ENCODE results near the gene TMEM88.
"Not testable (repeated sequence)": the region's sequence is repeated elsewhere in the genome, so short reads cannot be mapped to it uniquely, and the experiment has no call there.

TMEM88 gene, protein sequence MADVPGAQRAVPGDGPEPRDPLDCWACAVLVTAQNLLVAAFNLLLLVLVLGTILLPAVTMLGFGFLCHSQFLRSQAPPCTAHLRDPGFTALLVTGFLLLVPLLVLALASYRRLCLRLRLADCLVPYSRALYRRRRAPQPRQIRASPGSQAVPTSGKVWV

DNA sequence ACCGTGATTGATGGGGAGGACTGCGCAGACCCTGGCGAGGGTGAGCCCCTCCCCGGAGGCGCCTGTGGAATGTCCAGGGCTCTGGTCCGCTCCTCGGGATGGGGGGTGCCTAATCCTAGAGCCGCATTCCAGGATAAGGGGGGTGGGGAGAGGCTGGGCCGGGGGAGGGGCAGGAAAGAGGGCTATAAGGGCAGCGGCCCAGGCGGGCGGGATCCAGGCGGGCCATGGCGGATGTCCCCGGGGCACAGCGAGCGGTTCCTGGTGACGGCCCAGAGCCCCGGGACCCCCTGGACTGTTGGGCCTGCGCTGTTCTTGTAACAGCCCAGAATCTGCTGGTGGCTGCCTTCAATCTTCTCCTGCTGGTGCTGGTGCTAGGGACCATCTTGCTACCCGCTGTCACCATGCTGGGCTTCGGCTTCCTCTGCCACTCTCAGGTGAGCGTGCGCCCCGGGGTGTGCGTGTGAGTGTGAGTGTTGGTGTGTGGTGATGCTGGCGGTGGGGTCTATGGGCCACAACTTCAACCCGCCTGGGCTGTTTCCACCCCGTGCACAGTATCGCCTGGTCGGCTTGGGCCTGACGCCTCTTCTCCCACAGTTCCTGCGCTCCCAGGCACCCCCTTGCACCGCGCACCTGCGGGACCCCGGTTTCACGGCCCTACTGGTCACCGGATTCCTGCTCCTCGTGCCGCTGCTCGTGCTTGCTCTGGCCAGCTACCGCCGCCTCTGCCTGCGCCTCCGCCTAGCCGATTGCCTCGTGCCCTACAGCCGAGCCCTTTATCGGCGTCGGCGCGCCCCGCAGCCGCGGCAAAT lies at the start of gene TMEM88:
Gene TMEM88 (plus strand): TSS at position 216 of the 809 bp plus-strand sequence. CDS start 9 bp downstream, at position 225.
- DNase-seq = no peak

- DNase-seq = peak; percentile 20 to 43
Observed at GRCh38 chr17:7806587-7806986, 48.3 kb upstream of the TMEM88 start.

- DNase-seq = no peak
Observed at GRCh38 chr17:7807206-7807605, 47.7 kb upstream of the TMEM88 start.

DNA sequence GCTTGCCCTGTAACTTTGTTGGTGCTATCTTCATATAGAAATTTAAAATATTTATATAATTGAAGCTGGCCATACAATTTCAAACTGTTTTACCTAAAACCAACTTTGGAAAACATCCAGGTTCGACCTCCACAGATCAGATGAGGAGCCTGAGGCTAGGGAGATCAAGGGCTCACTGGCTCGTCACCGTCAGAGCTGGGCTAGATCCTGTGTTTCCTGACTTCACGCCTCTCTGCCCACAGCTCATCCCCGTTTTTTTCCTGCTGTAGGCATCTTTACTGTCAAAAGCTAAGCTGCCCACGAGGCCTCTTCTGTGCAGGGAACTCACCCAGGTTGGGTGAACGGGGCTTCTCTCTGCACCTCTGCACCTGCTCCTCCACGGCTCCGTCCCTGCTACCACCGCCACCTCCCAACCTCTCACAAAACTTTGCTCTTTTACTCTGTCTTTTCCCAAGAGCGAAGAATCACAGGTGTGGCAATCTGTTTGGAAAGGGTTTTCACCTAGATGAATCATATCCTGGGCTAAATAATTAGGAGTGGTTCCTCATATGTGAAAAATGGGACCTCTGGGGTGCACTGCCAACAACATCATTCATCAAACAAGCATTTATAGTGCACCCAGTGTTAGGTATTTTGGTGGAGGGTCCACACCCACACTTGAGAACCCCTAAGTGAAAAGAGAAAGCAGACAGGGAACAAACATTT lies 45.6 kb upstream of the TMEM88 start:
- DNase-seq = no peak

DNA sequence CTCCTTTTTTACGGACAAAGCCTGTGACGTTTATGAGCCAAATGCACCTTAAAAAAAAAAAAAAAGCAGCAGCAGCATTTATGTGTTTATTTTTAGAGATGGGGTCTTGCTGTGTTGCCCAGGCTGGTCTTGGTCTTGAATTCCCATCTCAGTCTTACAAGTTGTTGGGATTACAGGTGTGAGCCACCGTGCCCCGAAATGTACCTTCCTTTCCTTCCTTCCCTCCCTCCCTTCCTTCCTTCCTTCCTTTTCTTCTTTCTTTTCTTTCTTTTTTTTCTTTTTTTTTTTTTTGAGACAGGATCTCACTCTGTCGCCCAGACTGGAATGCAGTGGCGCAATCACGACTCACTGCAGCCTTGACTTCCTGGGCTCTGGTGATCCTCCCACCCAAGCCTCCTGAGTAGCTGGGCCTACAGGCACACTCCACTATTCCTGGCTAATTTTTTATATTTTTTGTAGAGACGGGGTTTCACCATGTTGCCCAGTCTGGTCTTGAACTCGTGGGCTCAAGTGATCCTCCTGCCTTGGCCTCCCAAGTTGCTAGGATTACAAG lies 45.0 kb upstream of the TMEM88 start:
- not testable (repeated sequence) for DNase-seq

DNA sequence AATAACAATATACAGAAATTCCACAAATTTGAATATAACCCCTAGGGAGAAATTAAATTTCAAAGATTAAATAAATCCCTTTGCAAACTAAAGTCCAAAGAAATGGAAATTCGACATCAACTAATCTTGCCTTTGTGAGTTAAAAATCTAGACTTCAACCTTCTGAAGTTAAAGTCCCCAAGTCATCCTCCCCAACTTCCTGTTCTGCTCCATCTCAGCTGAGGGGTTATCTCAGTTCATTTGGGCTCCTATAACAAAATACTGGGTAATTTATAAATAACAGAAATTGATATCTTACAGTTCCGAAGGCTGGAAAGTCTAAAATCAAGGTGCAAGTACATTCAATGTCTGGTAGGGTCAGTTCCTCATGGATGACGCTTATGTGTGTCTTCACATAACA lies 43.6 kb upstream of the TMEM88 start:
- no peak for DNase-seq

DNA sequence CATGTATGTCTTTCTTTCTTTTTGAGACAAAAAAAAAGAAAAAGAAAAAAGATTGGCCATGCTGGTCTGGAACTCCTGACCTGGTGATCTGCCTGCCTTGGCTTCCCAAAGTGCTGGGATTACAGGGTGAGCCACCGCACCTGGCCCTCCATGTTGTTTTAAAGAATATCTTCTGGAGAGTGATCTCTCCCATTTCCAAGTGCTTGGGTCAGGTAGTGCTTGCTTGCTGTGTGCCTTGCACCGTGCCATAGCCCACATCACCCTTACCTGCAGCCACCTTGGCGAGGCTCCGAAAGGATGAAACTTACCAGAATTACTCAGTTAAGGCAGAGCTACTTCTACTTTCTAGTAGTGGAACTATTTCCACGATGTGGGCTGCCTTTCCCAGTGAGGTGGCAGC lies 39.9 kb upstream of the TMEM88 start:
- DNase-seq = no peak

- no peak for DNase-seq
Observed at GRCh38 chr17:7816926-7817642, 37.8 kb upstream of the TMEM88 start.

DNA sequence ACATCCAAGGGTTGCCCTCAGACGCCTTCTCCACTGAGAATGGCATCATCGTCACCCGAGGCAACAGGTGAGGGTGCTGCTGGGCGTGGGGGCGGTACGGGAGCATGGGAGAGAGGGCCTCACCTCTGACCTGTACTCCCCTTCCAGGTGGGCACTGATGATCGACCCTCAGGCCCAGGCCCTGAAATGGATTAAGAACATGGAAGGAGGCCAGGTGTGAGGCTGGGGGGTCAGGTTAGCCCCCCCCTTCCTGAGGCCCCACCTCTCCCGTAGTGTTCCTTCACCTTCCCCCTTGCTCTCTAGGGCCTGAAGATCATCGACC lies 37.3 kb upstream of the TMEM88 start:
- DNase-seq = no peak

DNA sequence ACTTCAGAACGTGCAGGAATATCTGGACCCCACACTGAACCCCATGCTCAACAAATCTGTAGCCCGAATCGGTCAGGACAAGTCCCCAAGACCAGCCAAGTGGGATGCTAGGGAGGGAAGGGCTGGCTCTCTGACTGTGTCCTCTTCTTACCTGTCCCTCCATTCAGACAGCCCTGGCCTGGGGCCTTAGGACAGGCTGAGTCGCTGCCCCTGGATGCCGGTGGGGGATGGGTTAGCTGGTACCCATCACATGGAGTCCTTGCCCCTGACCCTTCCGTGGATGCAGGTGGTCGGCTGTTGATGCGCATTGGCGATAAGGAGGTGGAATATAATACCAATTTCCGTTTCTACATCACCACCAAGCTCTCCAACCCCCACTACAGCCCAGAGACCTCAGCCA lies 36.8 kb upstream of the TMEM88 start:
- DNase-seq = no peak

- DNase-seq = no peak
Observed at GRCh38 chr17:7818746-7819645, 35.9 kb upstream of the TMEM88 start.

GRCh38 chr17:7820231-7820630 lies 34.6 kb upstream of the TMEM88 start:
- DNase-seq = no peak

GRCh38 chr17:7822126-7822525 lies 32.7 kb upstream of the TMEM88 start:
- no peak for DNase-seq

DNA sequence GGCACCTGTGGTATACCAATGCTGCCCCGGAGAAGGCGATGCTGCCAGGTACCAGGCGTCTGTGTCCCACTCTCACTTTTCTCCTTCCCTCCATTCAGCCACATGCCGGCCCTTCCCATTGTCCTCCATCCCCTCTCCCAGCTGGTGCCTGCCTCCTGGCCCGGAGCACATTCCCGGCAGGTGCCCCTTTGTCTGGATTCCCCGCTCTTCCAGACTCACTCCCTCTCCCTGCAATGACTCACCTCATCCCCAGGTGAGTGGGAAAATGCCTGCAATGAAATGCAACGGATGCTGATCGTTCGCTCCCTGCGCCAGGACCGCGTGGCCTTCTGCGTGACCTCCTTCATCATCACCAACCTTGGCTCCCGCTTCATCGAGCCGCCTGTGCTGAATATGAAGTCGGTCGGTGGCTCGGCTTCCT lies 31.3 kb upstream of the TMEM88 start:
- no peak for DNase-seq

DNA sequence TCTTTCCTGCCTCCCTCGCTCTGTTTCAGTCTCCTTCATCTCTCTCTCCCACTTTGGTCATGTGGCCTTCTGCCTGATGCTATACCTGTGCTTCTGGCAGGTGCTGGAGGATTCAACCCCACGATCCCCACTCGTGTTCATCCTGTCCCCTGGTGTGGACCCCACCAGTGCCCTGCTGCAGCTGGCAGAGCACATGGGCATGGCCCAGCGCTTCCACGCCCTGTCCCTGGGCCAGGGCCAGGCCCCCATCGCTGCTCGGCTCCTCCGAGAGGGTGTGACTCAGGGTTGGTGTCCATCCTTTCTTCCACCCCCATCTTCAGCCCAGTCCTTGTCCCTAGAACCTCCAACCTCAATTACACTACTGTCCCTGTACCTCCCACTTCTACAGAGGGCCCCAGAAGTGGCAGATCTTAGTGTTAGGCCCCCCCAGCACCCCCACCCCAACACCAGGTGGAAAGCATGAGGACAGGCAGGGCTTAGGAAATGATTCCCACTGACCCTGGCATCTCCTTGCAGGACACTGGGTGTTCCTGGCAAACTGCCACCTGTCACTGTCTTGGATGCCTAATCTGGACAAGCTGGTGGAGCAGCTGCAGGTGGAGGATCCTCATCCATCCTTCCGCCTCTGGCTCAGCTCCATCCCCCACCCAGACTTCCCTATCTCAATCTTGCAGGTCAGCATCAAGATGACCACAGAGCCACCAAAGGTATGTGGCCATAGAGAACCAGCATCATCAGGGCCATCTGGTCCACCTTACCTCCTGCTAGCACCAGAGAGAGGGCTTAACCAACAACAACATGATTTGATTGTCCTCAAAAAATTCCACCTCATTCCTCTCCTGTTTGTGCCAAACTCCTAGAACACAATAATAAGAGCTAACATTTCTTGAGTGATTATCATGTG lies 30.6 kb upstream of the TMEM88 start:
- DNase-seq = no peak

- DNase-seq = peak; percentile 29 to 37
Observed at GRCh38 chr17:7825206-7825990, 29.5 kb upstream of the TMEM88 start.

GRCh38 chr17:7830616-7831015 lies 24.2 kb upstream of the TMEM88 start:
- no peak for DNase-seq

GRCh38 chr17:7831233-7831632 lies 23.6 kb upstream of the TMEM88 start:
- DNase-seq = no peak

- no peak for DNase-seq
Observed at GRCh38 chr17:7832431-7832830, 22.4 kb upstream of the TMEM88 start.

Data from inflammatory macrophage treated with lipopolysaccharide for 1 hour (primary cell).